Endothelial cell (in vitro differentiated cells): ENCODE results near the gene GALNT14. TPM values are rescaled to one million over a fixed set of nuclear protein-coding genes. Genes with fewer than 3 reads are reported as not detected.

Experiments
- DNase-seq: peaks from one replicate; pipeline ENCODE4 v3.0.0; 2021; ENCODE audit warnings: low spot score
- H3K27ac Mint-ChIP-seq: one replicate; pipeline ENCODE4 v1.8.0; 2021; ENCODE audit warnings: mixed read lengths, inconsistent platforms; ENCODE audit not compliant: unreplicated experiment
- H3K27me3 Mint-ChIP-seq: one replicate; pipeline ENCODE4 v1.8.0; 2021; ENCODE audit warnings: mild to moderate bottlenecking, moderate library complexity, mixed read lengths, inconsistent platforms; ENCODE audit not compliant: unreplicated experiment
- H3K36me3 Mint-ChIP-seq: one replicate; pipeline ENCODE4 v1.8.0; 2021; ENCODE audit warnings: mild to moderate bottlenecking, low read depth, mixed read lengths, inconsistent platforms; ENCODE audit not compliant: unreplicated experiment
- H3K4me1 Mint-ChIP-seq: one replicate; pipeline ENCODE4 v1.8.0; 2021; ENCODE audit warnings: mild to moderate bottlenecking, mixed read lengths, inconsistent platforms; ENCODE audit not compliant: unreplicated experiment
- H3K4me3 Mint-ChIP-seq: one replicate; pipeline ENCODE4 v1.8.0; 2021; ENCODE audit warnings: mild to moderate bottlenecking, mixed read lengths, inconsistent platforms; ENCODE audit not compliant: unreplicated experiment
- H3K9me3 Mint-ChIP-seq: one replicate; pipeline ENCODE4 v1.8.0; 2021; ENCODE audit warnings: mixed read lengths, inconsistent platforms; ENCODE audit not compliant: unreplicated experiment
- total RNA-seq: library from RNA; stranded (reverse); fragmentation: NEBNext Ultra II Directional; extraction: Animal tissue kit (Norgen Biotek cat#: 25700); gene quantifications from one replicate; pipeline ENCODE4 v1.2.1, GENCODE V29; 2021; ENCODE audit not compliant: unreplicated experiment
- TF ChIP-seq, protein P1 (sequence below): fragments of 200-600 bp; sonication (generic); IDR thresholded peaks from one replicate; pipeline ENCODE4 v1.5.0; 2021; ENCODE audit warnings: antibody characterized with exemption; ENCODE audit not compliant: unreplicated experiment

The GALNT14 gene
- total RNA-seq, 1 donor from 2014 or later = 16.8 TPM

DNA sequence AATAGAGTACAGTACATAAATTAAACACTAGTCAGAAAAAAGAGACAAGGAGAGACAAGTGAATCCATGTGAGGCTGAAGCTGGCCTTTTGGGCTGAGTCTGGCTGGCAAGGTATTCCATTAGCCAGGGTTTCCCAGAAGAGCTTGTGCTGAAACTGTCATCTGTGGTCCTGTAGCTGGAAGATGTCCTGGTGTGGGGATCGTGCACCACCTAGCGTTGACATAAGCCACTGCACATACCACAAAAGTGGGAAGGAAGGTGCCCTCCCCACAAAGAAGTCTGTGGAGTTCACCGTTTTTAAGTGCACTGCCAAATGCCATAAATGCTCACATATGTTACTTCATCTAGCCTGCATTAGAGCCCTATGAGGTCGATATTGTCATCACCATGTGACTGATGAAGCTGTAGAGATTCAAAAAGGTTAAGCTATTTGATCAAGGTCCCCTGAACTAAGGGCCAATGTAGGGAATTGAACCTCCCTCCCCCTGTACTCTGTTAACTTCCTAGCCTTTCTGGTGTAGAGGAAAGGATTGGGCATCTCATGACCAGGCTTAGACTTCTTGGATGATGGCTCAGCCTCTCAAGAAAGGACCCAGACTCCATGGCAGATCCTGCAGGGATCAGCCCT lies 31.9 kb upstream of the GALNT14 start:
- Mint-ChIP-seq H3K9me3 (no peaks in the 10 kb centered on the region), H3K27ac (no peak overlapping the region), H3K4me3 (no peak overlapping the region), H3K36me3 (no peaks in the 10 kb centered on the region), H3K4me1 (no peaks in the 10 kb centered on the region), H3K27me3 (peaks cover 13% of the 10 kb centered on the region)
- TF ChIP-seq, protein P1, sequence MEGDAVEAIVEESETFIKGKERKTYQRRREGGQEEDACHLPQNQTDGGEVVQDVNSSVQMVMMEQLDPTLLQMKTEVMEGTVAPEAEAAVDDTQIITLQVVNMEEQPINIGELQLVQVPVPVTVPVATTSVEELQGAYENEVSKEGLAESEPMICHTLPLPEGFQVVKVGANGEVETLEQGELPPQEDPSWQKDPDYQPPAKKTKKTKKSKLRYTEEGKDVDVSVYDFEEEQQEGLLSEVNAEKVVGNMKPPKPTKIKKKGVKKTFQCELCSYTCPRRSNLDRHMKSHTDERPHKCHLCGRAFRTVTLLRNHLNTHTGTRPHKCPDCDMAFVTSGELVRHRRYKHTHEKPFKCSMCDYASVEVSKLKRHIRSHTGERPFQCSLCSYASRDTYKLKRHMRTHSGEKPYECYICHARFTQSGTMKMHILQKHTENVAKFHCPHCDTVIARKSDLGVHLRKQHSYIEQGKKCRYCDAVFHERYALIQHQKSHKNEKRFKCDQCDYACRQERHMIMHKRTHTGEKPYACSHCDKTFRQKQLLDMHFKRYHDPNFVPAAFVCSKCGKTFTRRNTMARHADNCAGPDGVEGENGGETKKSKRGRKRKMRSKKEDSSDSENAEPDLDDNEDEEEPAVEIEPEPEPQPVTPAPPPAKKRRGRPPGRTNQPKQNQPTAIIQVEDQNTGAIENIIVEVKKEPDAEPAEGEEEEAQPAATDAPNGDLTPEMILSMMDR = peak; percentile 88
- peak; percentile 64 for DNase-seq

GRCh38 chr2:31168291-31168690 lies 30.1 kb upstream of the GALNT14 start:
- Mint-ChIP-seq H3K27me3 (peaks cover 14% of the 10 kb centered on the region), H3K4me1 (no peaks in the 10 kb centered on the region), H3K4me3 (no peak overlapping the region), H3K36me3 (no peaks in the 10 kb centered on the region), H3K27ac (no peak overlapping the region), H3K9me3 (no peaks in the 10 kb centered on the region)
- TF ChIP-seq, protein P1 = no peak
- DNase-seq = no peak

DNA sequence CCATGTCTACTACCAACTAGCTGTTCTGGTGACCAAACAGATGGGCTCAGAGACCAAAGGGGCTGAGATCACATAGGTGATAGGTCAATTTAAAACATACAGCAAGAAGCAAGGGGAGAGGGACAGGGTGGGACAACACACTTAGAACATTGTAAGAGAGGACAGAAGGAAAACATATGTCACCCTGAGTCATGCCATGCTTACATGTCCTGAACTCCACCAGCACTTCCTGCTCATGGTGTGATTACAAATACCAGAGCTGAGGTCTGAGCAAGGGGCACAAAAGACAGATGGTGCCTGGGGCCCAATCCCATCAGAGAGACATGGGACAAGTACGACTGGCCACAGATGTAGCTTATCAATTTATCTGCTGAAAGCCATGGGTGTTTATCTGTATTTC lies 28.7 kb upstream of the GALNT14 start:
- Mint-ChIP-seq H3K4me1 (no peaks in the 10 kb centered on the region), H3K9me3 (no peaks in the 10 kb centered on the region), H3K36me3 (no peaks in the 10 kb centered on the region), H3K4me3 (no peak overlapping the region), H3K27ac (no peak overlapping the region), H3K27me3 (peaks cover 13% of the 10 kb centered on the region)
- no peak for DNase-seq
- TF ChIP-seq, protein P1 = no peak

GRCh38 chr2:31163011-31163539 lies 24.8 kb upstream of the GALNT14 start:
- Mint-ChIP-seq H3K4me1 (no peaks in the 10 kb centered on the region), H3K27ac (no peak overlapping the region), H3K27me3 (peaks cover 5% of the 10 kb centered on the region), H3K36me3 (no peaks in the 10 kb centered on the region), H3K4me3 (no peak overlapping the region), H3K9me3 (no peaks in the 10 kb centered on the region)
- TF ChIP-seq, protein P1 = no peak
- DNase-seq = no peak

- Mint-ChIP-seq H3K9me3 (no peaks in the 10 kb centered on the region), H3K4me3 (no peak overlapping the region), H3K27ac (no peak overlapping the region), H3K4me1 (no peaks in the 10 kb centered on the region), H3K27me3 (peaks cover 4% of the 10 kb centered on the region), H3K36me3 (no peaks in the 10 kb centered on the region)
- TF ChIP-seq, protein P1 = no peak
- no peak for DNase-seq
Measured at GRCh38 chr2:31161637-31162036, 23.4 kb upstream of the GALNT14 start.
